OCI-LY1 (cell line): ENCODE measurements around the gene ISG20.

Experiments
- H2AFZ ChIP-seq: fragments of 200-600 bp; sonication (generic), shearing (Covaris generic); 2 replicates; pipeline ENCODE4 v1.6.0; 2014; ENCODE audit warnings: antibody characterized with exemption, mild to moderate bottlenecking, low read length
- H3F3A ChIP-seq: fragments of 200-600 bp; sonication (generic), shearing (Covaris generic); 2 replicates; pipeline ENCODE4 v1.6.0; 2014; ENCODE audit warnings: mild to moderate bottlenecking, antibody characterized with exemption, low read length, moderate library complexity; ENCODE audit not compliant: insufficient read depth
- H3K27ac ChIP-seq: fragments of 200-600 bp; sonication (generic); 2 replicates; pipeline ENCODE4 v1.5.1; 2014; ENCODE audit warnings: low read length, mixed run types, mild to moderate bottlenecking, low read depth; ENCODE audit not compliant: poor library complexity, severe bottlenecking
- H3K27me3 ChIP-seq: fragments of 200-600 bp; sonication (generic); 2 replicates; pipeline ENCODE4 v1.6.0; 2014; ENCODE audit warnings: antibody characterized with exemption, mild to moderate bottlenecking, low read length, moderate library complexity; ENCODE audit not compliant: insufficient read depth
- H3K36me3 ChIP-seq: fragments of 200-600 bp; sonication (generic); 2 replicates; pipeline ENCODE4 v1.6.1; 2014; ENCODE audit warnings: mild to moderate bottlenecking, antibody characterized with exemption, low read length, moderate library complexity, mixed read lengths; ENCODE audit not compliant: insufficient read depth
- H3K4me1 ChIP-seq: fragments of 200-600 bp; sonication (generic); 2 replicates; pipeline ENCODE4 v1.5.1; 2014; ENCODE audit warnings: mild to moderate bottlenecking, low read length, moderate library complexity; ENCODE audit not compliant: insufficient read depth, severe bottlenecking
- H3K4me2 ChIP-seq: fragments of 200-600 bp; sonication (generic), shearing (Covaris generic); 2 replicates; pipeline ENCODE4 v1.6.1; 2014; ENCODE audit warnings: low read length
- H3K4me3 ChIP-seq: fragments of 200-600 bp; sonication (generic); 2 replicates; pipeline ENCODE4 v1.5.1; 2014; ENCODE audit warnings: low read length, low read depth, mild to moderate bottlenecking, mixed read lengths; ENCODE audit not compliant: poor library complexity, severe bottlenecking
- H3K79me2 ChIP-seq: fragments of 200-600 bp; shearing (Covaris generic); 2 replicates; pipeline ENCODE4 v1.6.1; 2016; ENCODE audit warnings: mixed run types, low read length, mixed read lengths; ENCODE audit not compliant: insufficient read depth
- H3K9ac ChIP-seq: fragments of 200-600 bp; sonication (generic), shearing (Covaris generic); 2 replicates; pipeline ENCODE4 v1.6.1; 2014; ENCODE audit warnings: mild to moderate bottlenecking, low read length, mixed read lengths
- H3K9me2 ChIP-seq: fragments of 200-600 bp; sonication (generic), shearing (Covaris generic); 2 replicates; pipeline ENCODE4 v1.6.1; 2014; ENCODE audit warnings: low read depth, mild to moderate bottlenecking, low read length, mixed read lengths
- H3K9me3 ChIP-seq: fragments of 200-600 bp; shearing (Covaris generic); 2 replicates; pipeline ENCODE4 v1.6.1; 2014; ENCODE audit warnings: low read length, mixed read lengths
- H4K20me1 ChIP-seq: fragments of 200-600 bp; sonication (generic), shearing (Covaris generic); 2 replicates; pipeline ENCODE4 v1.6.0; 2016; ENCODE audit warnings: mild to moderate bottlenecking, low read length; ENCODE audit not compliant: insufficient read depth
- CTCF ChIP-seq: fragments of 200-600 bp; sonication (generic), shearing (Covaris generic); IDR thresholded peaks from 2 replicates; pipeline ENCODE4 v1.5.1; 2017; ENCODE audit warnings: mild to moderate bottlenecking, antibody characterized with exemption, low read length, moderate library complexity, mixed read lengths
- EZH2 ChIP-seq: fragments of 200-600 bp; sonication (generic), shearing (Covaris generic); IDR thresholded peaks from 2 replicates; pipeline ENCODE4 v1.8.0; 2017; ENCODE audit warnings: borderline replicate concordance, mixed run types, mild to moderate bottlenecking, antibody characterized with exemption, low read length, moderate library complexity, mixed read lengths

ISG20 gene

GRCh38 chr15:88636654-88637053, 2.2 kb upstream of the ISG20 start:
- H3F3A ChIP-seq, result no peaks in the 10 kb centered on the region
- peaks cover 24% of the 10 kb centered on the region for H3K36me3 ChIP-seq
- H3K9ac ChIP-seq, result no peak overlapping the region; the same call in 1 of the 2 replicates

GRCh38 chr15:88637436-88637835, 1.4 kb upstream of the ISG20 start:
- TF ChIP-seq EZH2, result no peak
- TF ChIP-seq CTCF, result no peak
- no peaks in the 10 kb centered on the region for H3K27me3 ChIP-seq
- H3F3A ChIP-seq, result no peaks in the 10 kb centered on the region
- H4K20me1 ChIP-seq, result no peaks in the 10 kb centered on the region
- peak overlapping the region; percentile 66 for H3K4me3 ChIP-seq
- H3K9me3 ChIP-seq, result no peaks in the 10 kb centered on the region
- peaks cover 83% of the 10 kb centered on the region for H3K4me1 ChIP-seq
- H3K9me2 ChIP-seq, result no peaks in the 10 kb centered on the region
- H3K9ac ChIP-seq, result peak overlapping the region; percentile 75; the same call in 1 of the 2 replicates
- H3K79me2 ChIP-seq, result no peaks in the 10 kb centered on the region
- peak overlapping the region; percentile 88 for H3K4me2 ChIP-seq
- H3K36me3 ChIP-seq, result peaks cover 16% of the 10 kb centered on the region
- H3K27ac ChIP-seq, result peak overlapping the region; percentile 96
- H2AFZ ChIP-seq, result no peak overlapping the region

More at GRCh38 chr15:88636654-88637053, 2.2 kb upstream of the ISG20 start:
- no peaks in the 10 kb centered on the region for H3K9me2 ChIP-seq
- no peak overlapping the region for H2AFZ ChIP-seq
- H3K27me3 ChIP-seq, result no peaks in the 10 kb centered on the region
- H3K4me3 ChIP-seq, result no peak overlapping the region
- H3K4me1 ChIP-seq, result peaks cover 76% of the 10 kb centered on the region
- peak overlapping the region; percentile 96 for H3K27ac ChIP-seq
- H3K9me3 ChIP-seq, result no peaks in the 10 kb centered on the region
- TF ChIP-seq CTCF (no peak), EZH2 (no peak)
- peak overlapping the region; percentile 42; the same call in 1 of the 2 replicates for H3K4me2 ChIP-seq
- no peaks in the 10 kb centered on the region for H3K79me2 ChIP-seq
- no peaks in the 10 kb centered on the region for H4K20me1 ChIP-seq

GRCh38 chr15:88637841-88638625, 783 bp upstream of the ISG20 start:
- peaks cover 86% of the 10 kb centered on the region for H3K4me1 ChIP-seq
- no peak overlapping the region for H2AFZ ChIP-seq

More at GRCh38 chr15:88637841-88638625, 783 bp upstream of the ISG20 start:
- peaks cover 10% of the 10 kb centered on the region for H3K36me3 ChIP-seq
- H3K9ac ChIP-seq, result peak overlapping the region; percentile 75
- peak overlapping the region; percentile 96 for H3K27ac ChIP-seq
- H3F3A ChIP-seq, result no peaks in the 10 kb centered on the region
- H3K9me2 ChIP-seq, result no peaks in the 10 kb centered on the region
- TF ChIP-seq EZH2 (no peak), CTCF (no peak)
- no peaks in the 10 kb centered on the region for H4K20me1 ChIP-seq
- H3K4me3 ChIP-seq, result peak overlapping the region; percentile 66
- peak overlapping the region; percentile 88 for H3K4me2 ChIP-seq
- no peaks in the 10 kb centered on the region for H3K27me3 ChIP-seq
- H3K9me3 ChIP-seq, result no peaks in the 10 kb centered on the region
- no peaks in the 10 kb centered on the region for H3K79me2 ChIP-seq
